Ishikawa (cell line): ENCODE measurements around the gene EPYC.

Experiments used
- CEBPB ChIP-seq: IDR thresholded peaks from 2 replicates; pipeline ENCODE4 v1.6.1; 2012
- CREB1 ChIP-seq: IDR thresholded peaks from 2 replicates; pipeline ENCODE4 v1.6.1; 2012; ENCODE audit warnings: low read depth
- EGR1 ChIP-seq: IDR thresholded peaks from 2 replicates; pipeline ENCODE4 v1.6.1; 2012
- EP300 ChIP-seq: IDR thresholded peaks from 2 replicates; pipeline ENCODE4 v1.6.1; 2012; ENCODE audit warnings: borderline replicate concordance
- FOXM1 ChIP-seq: IDR thresholded peaks from 2 replicates; pipeline ENCODE4 v1.6.1; 2012; ENCODE audit warnings: low read depth, borderline replicate concordance
- MAX ChIP-seq: IDR thresholded peaks from 2 replicates; pipeline ENCODE4 v1.6.1; 2012
- NFIC ChIP-seq: IDR thresholded peaks from 2 replicates; pipeline ENCODE4 v1.6.1; 2012
- RAD21 ChIP-seq: IDR thresholded peaks from 2 replicates; pipeline ENCODE4 v1.6.1; 2012; ENCODE audit warnings: low read depth
- TAF1 ChIP-seq: IDR thresholded peaks from 2 replicates; pipeline ENCODE4 v1.6.1; 2012; ENCODE audit warnings: low read depth, mild to moderate bottlenecking
- TCF12 ChIP-seq: IDR thresholded peaks from 2 replicates; pipeline ENCODE4 v1.6.1; 2012; ENCODE audit warnings: low read depth
- TEAD4 ChIP-seq: IDR thresholded peaks from 2 replicates; pipeline ENCODE4 v1.6.1; 2012
- YY1 ChIP-seq: IDR thresholded peaks from 2 replicates; pipeline ENCODE4 v1.6.1; 2012; ENCODE audit warnings: low read depth
- ZBTB7A ChIP-seq: IDR thresholded peaks from 2 replicates; pipeline ENCODE4 v1.6.1; 2012; ENCODE audit warnings: low read depth
- TF ChIP-seq, protein P1 (sequence below): IDR thresholded peaks from 2 replicates; pipeline ENCODE4 v1.6.1; 2012; ENCODE audit warnings: low read depth, mild to moderate bottlenecking
- TF ChIP-seq, protein P2 (sequence below): IDR thresholded peaks from 2 replicates; pipeline ENCODE4 v1.6.1; 2012

Gene EPYC

GRCh38 chr12:90959538-90960139 is 45.1 kb downstream of the EPYC start:
- no peak for TF ChIP-seq CEBPB
- no peak for TF ChIP-seq EGR1
- peak; percentile 62 for TF ChIP-seq RAD21

DNA sequence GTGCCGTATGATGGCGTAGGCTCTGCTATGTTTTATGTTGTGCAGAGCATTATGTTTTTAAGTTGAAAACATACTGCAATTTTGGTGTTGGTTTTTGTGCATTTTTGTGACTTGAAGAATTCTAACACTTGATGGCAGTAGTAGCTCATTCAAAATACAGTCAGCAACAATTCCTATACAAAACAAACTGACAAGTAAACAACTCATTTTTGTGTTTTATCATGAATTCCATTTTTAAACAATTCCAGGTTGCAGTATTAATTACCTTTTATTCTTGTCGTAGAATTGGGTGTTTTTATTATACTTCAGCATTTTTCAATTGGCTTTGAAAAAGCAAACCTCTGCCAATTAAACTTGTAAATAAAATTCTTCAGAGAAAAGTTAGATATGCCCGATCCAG is 45.7 kb downstream of the EPYC start:
- TF ChIP-seq RAD21 (peak; percentile 18; the same call in 1 of the 2 replicates), TCF12 (no peak)

GRCh38 chr12:90958347-90958746 is 46.4 kb downstream of the EPYC start:
- TF ChIP-seq ZBTB7A (no peak), EP300 (no peak), NFIC (no peak), MAX (no peak), EGR1 (no peak), TCF12 (no peak), CEBPB (no peak)

GRCh38 chr12:90954921-90955320 is 49.9 kb downstream of the EPYC start, which contains the start of gene CCER1:
CCER1 (minus strand) TSS chr12:90955176; CDS start chr12:90954742, 434 bp downstream.
- TF ChIP-seq YY1: no peak
- TF ChIP-seq FOXM1: no peak
- no peak for TF ChIP-seq RAD21
- TF ChIP-seq CEBPB: no peak
- no peak for TF ChIP-seq TCF12
- TF ChIP-seq, protein P1, sequence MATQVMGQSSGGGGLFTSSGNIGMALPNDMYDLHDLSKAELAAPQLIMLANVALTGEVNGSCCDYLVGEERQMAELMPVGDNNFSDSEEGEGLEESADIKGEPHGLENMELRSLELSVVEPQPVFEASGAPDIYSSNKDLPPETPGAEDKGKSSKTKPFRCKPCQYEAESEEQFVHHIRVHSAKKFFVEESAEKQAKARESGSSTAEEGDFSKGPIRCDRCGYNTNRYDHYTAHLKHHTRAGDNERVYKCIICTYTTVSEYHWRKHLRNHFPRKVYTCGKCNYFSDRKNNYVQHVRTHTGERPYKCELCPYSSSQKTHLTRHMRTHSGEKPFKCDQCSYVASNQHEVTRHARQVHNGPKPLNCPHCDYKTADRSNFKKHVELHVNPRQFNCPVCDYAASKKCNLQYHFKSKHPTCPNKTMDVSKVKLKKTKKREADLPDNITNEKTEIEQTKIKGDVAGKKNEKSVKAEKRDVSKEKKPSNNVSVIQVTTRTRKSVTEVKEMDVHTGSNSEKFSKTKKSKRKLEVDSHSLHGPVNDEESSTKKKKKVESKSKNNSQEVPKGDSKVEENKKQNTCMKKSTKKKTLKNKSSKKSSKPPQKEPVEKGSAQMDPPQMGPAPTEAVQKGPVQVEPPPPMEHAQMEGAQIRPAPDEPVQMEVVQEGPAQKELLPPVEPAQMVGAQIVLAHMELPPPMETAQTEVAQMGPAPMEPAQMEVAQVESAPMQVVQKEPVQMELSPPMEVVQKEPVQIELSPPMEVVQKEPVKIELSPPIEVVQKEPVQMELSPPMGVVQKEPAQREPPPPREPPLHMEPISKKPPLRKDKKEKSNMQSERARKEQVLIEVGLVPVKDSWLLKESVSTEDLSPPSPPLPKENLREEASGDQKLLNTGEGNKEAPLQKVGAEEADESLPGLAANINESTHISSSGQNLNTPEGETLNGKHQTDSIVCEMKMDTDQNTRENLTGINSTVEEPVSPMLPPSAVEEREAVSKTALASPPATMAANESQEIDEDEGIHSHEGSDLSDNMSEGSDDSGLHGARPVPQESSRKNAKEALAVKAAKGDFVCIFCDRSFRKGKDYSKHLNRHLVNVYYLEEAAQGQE: no peak
- no peak for TF ChIP-seq ZBTB7A
- no peak for TF ChIP-seq TAF1
- TF ChIP-seq TEAD4: no peak
- TF ChIP-seq, protein P2, sequence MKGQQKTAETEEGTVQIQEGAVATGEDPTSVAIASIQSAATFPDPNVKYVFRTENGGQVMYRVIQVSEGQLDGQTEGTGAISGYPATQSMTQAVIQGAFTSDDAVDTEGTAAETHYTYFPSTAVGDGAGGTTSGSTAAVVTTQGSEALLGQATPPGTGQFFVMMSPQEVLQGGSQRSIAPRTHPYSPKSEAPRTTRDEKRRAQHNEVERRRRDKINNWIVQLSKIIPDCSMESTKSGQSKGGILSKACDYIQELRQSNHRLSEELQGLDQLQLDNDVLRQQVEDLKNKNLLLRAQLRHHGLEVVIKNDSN: no peak
- TF ChIP-seq NFIC: no peak
- no peak for TF ChIP-seq MAX
- TF ChIP-seq CREB1: no peak
- TF ChIP-seq EP300: no peak
- no peak for TF ChIP-seq EGR1

DNA sequence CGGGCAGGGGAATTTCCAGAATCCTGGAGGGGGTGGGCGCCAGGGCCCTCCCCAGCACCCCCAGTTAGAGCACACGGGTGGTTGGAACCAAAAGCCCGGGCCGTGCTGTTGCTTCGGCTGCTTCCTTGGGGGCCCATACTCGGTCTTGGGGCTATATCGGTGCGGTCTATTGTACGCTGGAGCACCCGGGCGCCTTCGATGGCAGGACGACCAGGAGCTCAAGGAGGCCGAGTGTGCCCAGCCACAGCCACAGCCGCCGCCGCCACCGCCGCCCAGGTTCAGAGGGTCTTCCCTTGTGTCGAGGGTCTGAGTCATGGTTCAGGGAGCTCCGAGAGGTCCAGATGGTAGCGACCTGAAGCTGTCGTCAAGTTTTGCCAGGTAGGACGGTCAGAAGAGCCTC is 50.3 kb downstream of the EPYC start:
- TF ChIP-seq NFIC (no peak), CREB1 (no peak), RAD21 (no peak), FOXM1 (no peak), TAF1 (no peak), TCF12 (no peak), EGR1 (no peak), MAX (no peak), EP300 (no peak), TEAD4 (no peak), ZBTB7A (no peak), CEBPB (no peak), YY1 (no peak)
- TF ChIP-seq, protein P1: no peak
- TF ChIP-seq, protein P2: no peak

DNA sequence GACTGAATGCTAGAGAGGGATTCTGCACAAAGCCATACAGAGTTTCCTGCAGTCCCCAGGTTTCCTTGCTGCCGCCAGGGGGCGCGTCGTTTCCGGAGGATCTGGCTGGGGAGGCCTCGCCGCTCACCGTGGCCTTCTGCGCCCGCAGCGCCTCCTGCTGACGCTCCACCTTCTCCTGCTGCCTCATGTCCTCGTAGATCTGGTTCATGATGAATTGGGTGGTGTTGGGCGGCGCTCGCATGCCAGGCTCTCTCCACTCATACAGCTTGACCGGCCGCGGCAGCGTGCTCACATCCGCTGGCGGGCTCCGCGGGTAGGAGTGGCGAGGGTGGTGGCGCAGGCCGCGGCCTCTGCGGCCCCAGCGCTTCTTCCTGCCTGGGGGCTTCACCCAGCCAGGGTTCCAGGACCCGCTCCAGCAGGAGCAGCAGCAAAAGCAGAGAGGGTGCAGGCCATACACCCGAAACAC is 50.8 kb downstream of the EPYC start:
- TF ChIP-seq TEAD4: no peak
